Measurements from ENCODE around the gene PBX1.

Gene PBX1

GRCh38 chr1:164720440-164721227 lies 161.7 kb downstream of the PBX1 start:
- no peak for FAIRE-seq

GRCh38 chr1:164721228-164721496 lies 162.2 kb downstream of the PBX1 start:
- no peak for FAIRE-seq
- DNase-seq (ENCODE audit: insufficient read length, low spot score): no peak
- TF ChIP-seq CTCF (IDR thresholded peaks at IDR 0.05; ENCODE audit: insufficient read depth, missing control alignments): no peak

More at GRCh38 chr1:164720440-164721227, 161.7 kb downstream of the PBX1 start:
- no peak for DNase-seq (ENCODE audit: insufficient read length, low spot score)
- TF ChIP-seq CTCF (IDR thresholded peaks at IDR 0.05; ENCODE audit: insufficient read depth, missing control alignments): no peak

GRCh38 chr1:164723296-164723798 lies 164.4 kb downstream of the PBX1 start:
- TF ChIP-seq CTCF (IDR thresholded peaks at IDR 0.05; ENCODE audit: insufficient read depth, missing control alignments): no peak
- FAIRE-seq (no peak), DNase-seq (ENCODE audit: insufficient read length, low spot score) (no peak)

GRCh38 chr1:164725401-164725800 lies 166.4 kb downstream of the PBX1 start:
- FAIRE-seq (no peak), DNase-seq (ENCODE audit: insufficient read length, low spot score) (no peak)
- no peak for TF ChIP-seq CTCF (IDR thresholded peaks at IDR 0.05; ENCODE audit: insufficient read depth, missing control alignments)

- DNase-seq (ENCODE audit: insufficient read length, low spot score): no peak
- FAIRE-seq: no peak
Measured at GRCh38 chr1:164726235-164726634, 167.3 kb downstream of the PBX1 start.

GRCh38 chr1:164728719-164729118 lies 169.7 kb downstream of the PBX1 start:
- DNase-seq (ENCODE audit: insufficient read length, low spot score) (no peak), FAIRE-seq (peak; percentile 77)
- TF ChIP-seq CTCF (IDR thresholded peaks at IDR 0.05; ENCODE audit: insufficient read depth, missing control alignments): no peak

More at GRCh38 chr1:164726235-164726634, 167.3 kb downstream of the PBX1 start:
- no peak for TF ChIP-seq CTCF (IDR thresholded peaks at IDR 0.05; ENCODE audit: insufficient read depth, missing control alignments)

GRCh38 chr1:164731161-164731876 lies 172.3 kb downstream of the PBX1 start:
- FAIRE-seq (no peak), DNase-seq (ENCODE audit: insufficient read length, low spot score) (no peak)
- TF ChIP-seq CTCF (IDR thresholded peaks at IDR 0.05; ENCODE audit: insufficient read depth, missing control alignments): no peak
